Middle frontal gyrus (tissue), 1 donor: ENCODE measurements around the gene TMEM150B.

ENCODE experiments used
- DNase-seq: peaks from one replicate; pipeline ENCODE4 v3.0.0-alpha.2; 2015; ENCODE audit warnings: low spot score; ENCODE audit errors: extremely low spot score

TMEM150B gene

DNA sequence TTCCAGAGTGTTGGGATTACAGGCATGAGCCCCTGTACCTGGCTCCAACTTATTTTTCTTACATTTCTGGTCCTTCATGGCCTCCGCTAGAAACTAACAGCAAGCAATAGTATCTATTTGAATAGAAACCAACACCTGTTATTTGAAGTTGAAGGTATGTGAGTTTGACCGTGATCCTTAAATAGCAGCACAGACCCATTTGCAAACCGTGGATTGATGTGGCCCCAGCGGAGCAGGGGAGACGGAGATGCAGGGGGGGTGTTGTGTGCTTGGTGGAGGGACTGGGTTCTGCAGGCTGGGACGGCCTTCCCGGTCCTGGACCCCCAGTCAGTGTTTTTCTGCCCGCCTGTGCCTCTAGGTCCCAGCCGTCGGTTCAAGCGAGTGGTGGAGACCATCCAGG, 16.9 kb downstream of the TMEM150B start:
- DNase-seq = no peak

DNA sequence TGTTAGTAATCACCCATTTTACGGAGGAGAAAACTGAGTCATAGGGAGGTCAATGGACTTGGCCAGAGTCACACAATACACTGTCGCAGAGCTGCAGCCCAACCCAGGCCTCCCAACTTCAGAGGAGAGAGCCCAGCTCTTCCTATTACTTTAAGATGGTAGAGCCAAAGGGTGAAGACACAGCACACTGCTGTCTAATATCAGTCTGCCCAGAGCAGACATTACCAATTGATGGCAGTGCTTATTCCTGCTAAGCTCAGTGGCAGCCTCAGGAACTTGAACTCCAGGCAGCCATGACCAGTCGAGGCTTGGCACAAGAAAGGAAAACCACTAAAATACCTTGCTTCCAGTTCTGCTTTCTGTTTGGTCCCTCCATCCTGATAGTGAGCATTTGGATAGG, 18.4 kb downstream of the TMEM150B start:
- no peak for DNase-seq

DNA sequence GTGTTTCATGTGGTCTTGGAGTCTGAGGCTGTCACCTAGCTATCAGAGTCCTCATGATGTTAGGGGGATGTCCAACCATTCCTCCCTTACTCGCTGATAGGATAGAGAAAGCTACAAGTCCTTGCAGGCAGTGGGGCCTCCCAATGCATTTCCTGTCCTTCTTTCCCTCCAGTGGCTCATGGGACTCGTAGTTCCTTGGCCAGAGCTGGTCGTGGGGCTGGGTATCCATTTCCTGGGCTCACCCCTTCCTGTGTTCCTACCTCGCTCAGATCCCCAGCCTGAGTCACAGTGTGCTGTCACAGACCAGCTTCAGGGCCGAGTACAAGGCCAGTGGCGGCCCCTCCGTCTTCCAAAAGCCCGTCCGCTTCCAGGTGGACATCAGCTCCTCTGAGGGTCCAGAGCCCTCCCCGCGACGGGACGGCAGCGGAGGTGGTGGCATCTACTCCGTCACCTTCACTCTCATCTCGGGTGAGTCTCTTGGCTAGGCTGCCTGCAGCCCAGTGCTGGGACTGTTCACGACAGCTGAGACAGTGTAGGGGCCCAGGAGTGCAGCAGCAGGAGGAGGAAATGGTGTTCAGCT, 19.1 kb downstream of the TMEM150B start:
- no peak for DNase-seq

GRCh38 chr19:55305491-55305890, 19.6 kb downstream of the TMEM150B start:
- DNase-seq = no peak

DNA sequence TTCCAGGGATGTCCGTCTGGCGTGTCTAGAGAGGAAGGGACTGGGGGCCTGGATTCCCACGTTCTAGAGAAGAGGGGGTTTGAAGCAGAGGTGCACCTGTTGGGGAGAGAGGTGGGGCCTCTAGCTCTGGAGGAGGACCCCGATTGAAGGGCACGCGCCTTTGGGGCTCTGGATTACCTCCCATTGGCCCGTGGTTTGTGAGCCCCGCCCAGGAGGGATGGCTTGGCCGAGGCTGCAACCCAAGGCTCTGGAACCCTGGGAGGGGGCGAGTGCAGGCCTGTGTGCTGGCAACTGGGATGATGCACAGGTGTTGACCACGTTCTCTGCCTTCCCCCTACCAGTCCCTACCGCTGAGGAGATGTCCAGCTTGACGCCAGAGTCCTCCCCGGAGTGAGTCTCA, 20.2 kb downstream of the TMEM150B start:
- no peak for DNase-seq

DNA sequence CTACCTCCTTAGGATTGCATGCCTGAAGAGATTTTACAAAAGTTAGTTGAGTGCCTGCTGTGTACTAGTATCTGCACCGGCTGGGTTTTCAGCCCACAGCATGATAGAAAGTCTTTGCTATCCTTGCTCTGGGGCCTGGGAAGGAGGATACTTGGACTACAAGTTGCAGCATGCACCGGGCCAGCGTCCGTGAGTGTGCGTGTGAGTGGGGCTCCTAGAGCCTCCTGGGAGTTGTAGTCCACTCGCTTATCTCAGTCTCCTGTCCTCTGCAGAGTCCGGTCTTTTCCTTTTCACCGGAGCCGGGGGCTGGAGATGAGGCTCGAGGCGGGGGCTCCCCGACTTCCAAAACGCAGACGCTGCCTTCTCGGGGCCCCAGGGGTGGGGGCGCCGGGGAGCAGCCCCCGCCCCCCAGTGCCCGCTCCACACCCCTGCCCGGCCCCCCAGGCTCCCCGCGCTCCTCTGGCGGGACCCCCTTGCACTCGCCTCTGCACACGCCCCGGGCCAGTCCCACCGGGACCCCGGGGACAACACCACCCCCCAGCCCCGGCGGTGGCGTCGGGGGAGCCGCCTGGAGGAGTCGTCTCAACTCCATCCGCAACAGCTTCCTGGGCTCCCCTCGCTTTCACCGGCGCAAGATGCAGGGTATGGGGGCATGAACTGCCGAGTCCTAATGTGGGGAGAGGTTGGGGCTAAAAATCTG, 20.7 kb downstream of the TMEM150B start:
- no peak for DNase-seq

DNA sequence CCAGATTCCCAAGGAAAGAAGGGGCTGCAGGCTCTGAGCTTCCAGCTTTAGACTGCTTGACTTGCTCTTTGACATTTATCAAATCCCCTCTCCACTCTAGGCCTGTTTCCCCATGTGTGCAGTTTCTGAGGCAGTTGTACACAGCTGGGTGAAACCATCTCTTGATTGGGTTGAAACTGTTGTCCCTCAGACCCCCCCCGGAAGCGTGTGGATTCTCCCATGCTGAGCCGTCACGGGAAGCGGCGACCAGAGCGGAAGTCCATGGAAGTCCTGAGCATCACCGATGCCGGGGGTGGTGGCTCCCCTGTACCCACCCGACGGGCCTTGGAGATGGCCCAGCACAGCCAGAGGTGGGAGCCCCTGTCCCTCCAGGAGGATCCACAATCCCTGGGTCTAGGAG, 21.7 kb downstream of the TMEM150B start:
- DNase-seq = no peak

DNA sequence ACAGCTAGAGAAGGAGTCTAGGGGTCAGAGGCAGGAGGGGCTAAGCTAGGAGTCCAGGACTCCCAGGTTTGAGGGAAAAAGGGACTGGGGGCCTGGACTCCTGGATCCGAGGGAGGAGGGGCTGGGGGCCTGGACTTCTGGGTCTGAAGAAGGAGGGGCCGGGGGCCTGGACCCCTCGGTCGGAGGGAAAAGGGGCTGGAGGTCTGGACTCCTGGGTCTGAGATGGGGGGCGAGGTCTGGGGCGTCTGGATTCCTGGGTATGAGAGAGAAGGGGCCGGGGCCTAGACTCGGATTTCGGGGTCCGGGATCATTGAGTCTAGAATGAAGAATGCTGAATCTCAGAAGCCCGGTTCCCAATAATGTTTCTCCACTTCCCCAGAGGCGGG, 22.8 kb downstream of the TMEM150B start:
- no peak for DNase-seq

DNA sequence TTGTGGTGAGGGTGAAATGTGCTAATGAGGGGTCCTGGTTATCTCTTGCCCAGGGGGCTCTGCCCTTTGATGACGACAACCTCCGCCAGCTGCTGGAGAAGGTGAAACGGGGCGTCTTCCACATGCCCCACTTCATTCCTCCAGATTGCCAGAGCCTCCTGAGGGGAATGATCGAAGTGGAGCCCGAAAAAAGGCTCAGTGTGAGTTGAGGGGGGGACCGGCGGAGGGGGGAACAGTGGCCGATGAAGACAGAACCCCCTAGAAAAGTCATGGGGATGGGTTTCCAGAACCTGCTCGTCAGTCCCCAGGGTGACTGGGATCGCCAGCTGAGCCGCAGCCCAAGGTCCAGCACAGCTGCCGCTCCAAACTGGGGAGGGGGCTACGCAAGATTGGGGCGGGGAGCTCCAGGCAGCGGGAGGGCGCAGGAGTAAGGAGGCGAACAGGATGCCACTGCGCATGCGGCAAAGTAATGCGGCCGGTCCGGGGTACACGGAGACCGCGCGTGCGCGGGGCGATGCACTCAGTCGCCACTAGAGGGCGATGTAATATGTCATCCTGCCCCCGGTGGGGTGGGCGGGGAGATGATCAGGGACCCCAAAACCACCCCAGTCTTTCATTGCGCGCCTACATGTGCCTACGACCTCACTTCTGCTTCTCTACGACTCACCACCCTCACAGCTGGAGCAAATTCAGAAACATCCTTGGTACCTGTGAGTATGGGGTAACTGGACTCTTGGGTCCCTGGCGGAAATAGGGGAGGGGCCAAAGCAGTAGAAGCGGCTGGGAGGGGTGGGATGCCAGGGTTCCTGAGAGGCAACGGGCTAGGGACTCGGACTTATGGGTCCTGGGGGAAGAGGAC, 23.5 kb downstream of the TMEM150B start:
- DNase-seq = peak; percentile 75

- DNase-seq = no peak
Observed at GRCh38 chr19:55300886-55301458, 24.2 kb downstream of the TMEM150B start.

GRCh38 chr19:55299991-55300390, 25.1 kb downstream of the TMEM150B start:
- DNase-seq = no peak

DNA sequence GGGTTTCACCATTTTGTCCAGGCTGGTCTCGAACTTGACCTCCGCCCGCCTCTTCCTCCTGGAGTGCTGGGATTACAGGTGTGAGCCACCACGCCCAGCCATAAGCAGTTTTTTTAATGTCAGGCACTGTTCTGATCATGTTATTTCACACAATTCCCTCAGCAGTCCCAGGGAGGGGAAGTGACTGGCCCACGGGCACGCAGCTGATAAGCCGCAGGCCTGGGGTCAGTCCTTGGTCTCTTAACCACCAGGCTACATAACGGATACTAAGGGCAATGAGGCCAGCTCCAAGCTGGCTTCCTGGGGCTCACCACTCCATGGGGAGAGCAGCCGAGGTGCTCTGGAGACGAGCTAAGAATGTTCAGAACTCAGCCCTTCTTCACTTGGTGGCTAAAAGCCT, 27.9 kb downstream of the TMEM150B start:
- no peak for DNase-seq

DNA sequence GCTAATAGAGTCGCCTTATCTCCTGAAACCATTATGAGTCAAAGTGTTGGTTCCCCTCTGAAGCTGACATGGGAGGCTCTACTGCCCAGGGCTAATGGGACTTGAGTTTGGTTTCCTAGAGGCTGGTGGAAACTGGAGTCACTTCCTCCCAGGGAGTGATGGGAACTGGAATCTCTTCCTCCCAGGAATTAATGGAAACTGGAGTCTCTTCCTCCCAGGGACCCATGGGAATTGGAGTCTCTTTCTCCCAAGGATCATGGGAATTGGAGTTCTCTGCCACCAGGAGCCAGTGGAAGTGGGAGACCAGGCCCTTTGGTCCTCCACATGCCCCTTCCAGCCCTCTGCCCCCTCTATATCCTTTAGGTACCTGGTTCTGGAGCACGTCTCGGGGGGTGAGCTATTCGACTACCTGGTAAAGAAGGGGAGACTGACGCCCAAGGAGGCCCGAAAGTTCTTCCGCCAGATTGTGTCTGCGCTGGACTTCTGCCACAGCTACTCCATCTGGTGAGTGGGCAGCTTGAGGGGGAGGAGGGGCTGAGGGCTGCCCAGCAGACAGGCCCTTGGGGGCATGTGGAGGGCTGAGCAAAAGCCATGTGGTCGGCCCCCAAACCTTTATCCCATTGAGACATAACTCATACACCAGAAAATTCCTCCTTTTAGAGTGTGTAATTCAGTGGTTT, 35.9 kb downstream of the TMEM150B start:
- no peak for DNase-seq

GRCh38 chr19:55287361-55288079, 37.6 kb downstream of the TMEM150B start:
- DNase-seq = peak; percentile 67

DNA sequence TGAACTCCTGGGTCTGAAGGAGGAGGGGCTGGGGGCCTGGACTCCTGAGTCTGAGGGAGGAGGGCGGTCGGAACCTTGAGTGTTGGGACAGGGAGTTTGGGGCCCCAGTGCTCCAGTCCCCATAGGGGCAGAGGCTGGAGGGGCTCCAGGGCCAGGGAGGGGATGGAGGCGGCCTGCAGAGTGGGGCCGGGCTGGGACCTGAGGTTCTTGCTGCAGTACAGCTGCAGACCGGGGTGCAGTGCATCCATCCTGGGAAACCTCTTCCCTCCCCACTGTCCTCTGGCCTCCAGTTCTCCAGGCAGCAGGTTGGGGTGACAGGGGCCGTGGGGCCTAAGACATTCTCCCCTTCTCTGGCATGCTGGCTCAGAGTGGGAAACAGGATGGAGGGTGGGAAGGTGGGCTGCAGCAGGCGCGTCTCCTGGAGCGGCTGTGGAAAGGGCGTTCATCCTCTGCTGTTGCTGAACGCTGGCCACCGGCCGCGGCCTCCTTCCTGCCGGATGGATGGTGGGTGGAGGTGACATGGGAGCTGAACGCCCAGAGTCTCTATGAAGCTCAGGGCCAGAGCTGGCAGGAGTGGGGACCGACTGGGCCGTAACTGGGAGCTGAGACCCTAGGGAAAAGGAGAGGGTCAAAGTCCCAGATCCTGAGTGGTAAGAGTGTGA, 39.8 kb downstream of the TMEM150B start:
- DNase-seq = no peak

DNA sequence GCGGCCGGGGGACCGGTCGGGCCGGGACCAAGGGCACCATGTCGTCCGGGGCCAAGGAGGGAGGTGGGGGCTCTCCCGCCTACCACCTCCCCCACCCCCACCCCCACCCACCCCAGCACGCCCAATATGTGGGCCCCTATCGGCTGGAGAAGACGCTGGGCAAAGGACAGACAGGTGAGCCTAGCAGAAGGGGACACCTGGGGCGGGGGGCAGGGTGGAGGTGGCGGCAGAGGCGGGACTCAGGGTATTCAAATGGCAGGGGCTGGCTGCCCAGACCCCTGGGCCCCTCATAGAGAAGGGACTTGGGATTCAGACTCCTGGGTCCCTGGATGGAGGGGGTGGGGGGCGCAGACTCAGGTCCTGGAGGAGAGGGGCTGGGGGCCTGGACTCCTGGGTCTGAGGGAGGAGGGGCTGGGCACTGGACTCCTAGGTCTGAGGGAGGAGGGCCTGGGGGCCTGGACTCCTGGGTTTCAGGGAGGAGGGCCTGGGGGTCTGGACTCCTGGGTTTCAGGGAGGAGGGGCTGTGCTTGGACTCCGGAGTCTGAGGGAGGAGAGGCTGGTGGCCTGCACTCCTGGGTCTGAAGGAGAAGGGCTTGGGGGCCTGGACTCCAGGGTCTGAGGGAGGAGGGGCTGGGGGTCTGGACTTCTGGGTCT, 40.6 kb downstream of the TMEM150B start:
- no peak for DNase-seq

DNA sequence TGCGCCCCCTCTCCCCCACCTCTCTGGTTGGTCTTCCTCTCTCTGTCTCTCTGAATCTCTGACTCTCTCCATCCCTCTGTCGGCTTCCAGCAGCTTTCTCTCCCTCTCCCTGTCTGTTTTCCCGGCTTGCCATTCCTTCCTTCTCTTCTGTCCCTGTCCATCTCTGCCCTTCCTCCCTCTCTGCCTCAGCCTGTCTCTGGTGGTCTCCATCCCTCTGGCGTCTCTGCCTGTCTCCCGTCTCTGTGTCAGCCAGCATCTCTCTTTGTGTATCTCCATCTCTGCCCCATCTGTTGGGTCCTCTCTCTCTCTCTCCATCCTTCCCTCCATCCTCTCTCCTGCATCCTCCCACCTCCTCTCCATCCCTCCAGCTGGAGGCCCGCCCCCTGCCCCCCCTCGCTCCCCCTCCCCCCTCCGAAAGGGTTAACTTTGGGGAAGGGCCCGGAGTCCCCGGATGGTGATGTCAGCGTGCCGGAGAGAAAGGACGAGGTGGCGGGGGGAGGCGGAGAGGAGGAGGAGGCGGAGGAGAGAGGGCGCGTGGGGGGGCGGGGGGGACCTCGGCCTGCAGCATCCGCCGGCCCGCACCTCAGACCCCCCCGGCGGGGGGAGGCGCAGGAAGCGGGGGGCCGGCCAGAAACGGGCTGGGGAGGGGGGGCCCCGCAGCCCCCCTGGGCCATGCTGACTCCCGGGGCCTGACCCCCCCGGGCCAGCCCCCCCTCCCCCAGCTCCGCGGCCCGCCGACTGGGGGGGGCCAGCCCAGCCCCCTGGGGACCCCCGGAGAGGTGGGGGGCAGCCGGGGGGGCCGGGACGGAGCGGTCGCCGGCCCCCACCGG, 41.4 kb downstream of the TMEM150B start, which contains the start of gene BRSK1:
Gene BRSK1 (plus strand): TSS at position 450 of the 830 bp plus-strand sequence. CDS start 446 bp downstream, outside the sequence.
- DNase-seq = no peak

DNA sequence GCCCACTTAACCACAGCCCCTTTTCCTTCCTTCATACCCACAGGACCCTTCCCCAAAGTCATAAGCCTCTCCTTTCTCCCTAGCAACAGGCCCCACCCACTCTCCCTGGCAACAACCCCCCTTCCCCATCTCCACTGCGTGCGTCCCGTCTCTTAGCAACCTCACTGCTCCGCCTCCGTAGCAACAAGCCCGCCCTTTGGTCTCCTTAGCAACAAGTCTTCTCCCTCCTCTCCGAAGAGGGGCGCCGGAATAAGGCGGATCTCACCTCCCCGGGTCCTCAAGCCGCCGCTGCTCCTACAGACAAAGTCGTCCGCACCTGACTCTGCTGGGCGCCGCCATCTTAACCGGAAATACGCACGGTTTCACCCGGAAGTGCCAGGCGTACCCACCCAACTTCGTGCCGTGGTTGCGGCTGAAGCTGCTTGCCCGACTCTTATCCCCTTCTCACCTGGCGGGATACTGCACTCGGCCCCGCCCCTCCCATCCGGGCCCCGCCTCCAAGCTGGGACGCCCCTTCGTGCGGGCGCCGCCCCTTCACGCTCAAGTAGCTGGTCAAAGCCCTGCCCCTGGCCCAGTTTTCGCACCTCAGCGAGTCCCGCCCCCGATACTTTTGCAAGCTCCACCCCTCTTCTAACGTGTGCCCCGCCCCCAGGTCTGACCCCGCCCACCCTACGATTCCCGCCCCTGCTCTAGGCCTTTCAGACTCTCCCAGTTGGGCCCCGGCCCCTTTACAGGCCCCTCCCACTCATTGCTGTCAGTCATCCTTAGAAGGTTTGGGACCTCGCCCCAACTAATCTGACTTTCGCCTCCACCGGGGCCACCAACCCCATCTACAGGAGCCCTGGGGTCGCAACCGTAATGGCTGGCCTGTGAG, 45.1 kb downstream of the TMEM150B start, which contains the start of gene HSPBP1:
Gene HSPBP1 (minus strand): TSS at position 341 of the 874 bp plus-strand sequence. CDS start 502 bp downstream, outside the sequence.
- peak; percentile 90 for DNase-seq
